Uterus (tissue), 4 donors: ENCODE measurements around the gene ATRN. TPM values are rescaled to one million over a fixed set of nuclear protein-coding genes. Genes with fewer than 3 reads are reported as not detected.

Experiments
- DNase-seq, 2 donors: peaks; one replicate each; pipeline ENCODE4 v3.0.0-alpha.2; 2019 to 2020
- H3K27ac ChIP-seq, 2 donors: fragments of 200-600 bp; sonication (generic); 1 replicate in 1 of 2; 2 replicates in 1 of 2; pipeline ENCODE4 v1.5.1; 2016 to 2018
- H3K27me3 ChIP-seq, 2 donors: fragments of 200-600 bp; sonication (generic); one replicate each; pipeline ENCODE4 v1.5.1; 2018 to 2019; ENCODE audit warnings: control low read depth in 1 of 2
- H3K36me3 ChIP-seq, 2 donors: fragments of 200-600 bp; sonication (generic); one replicate each; pipeline ENCODE4 v1.5.1; 2019; ENCODE audit warnings: control low read depth in 1 of 2
- H3K4me1 ChIP-seq, 2 donors: fragments of 200-600 bp; sonication (generic); one replicate each; pipeline ENCODE4 v1.5.1; 2018 to 2019; ENCODE audit warnings: control low read depth in 1 of 2
- H3K4me3 ChIP-seq, 2 donors: fragments of 200-600 bp; sonication (generic); 1 replicate in 1 of 2; 2 replicates in 1 of 2; pipeline ENCODE4 v1.5.1; 2018 to 2019; ENCODE audit warnings: mild to moderate bottlenecking in 1 of 2
- H3K9me3 ChIP-seq, 2 donors: fragments of 200-600 bp; sonication (generic); one replicate each; pipeline ENCODE4 v1.5.1; 2019; ENCODE audit warnings: control low read depth in 1 of 2
- POLR2A ChIP-seq, 2 donors: fragments of 450-650 bp; IDR thresholded peaks; one replicate each; pipeline ENCODE4 v1.6.1; 2016; ENCODE audit warnings: antibody characterized with exemption in 2 of 2, mild to moderate bottlenecking in 1 of 2, moderate library complexity in 1 of 2
- intact Hi-C: fragments of 100-400 bp; cut with DNase I; formaldehyde crosslinking; loops from one replicate; pipeline ENCODE4 v1.15.1; 2023; ENCODE audit warnings: low total_unique reads
- total RNA-seq, 4 donors: library from RNA; depleted of rRNA in 3 of 4; stranded (reverse); fragments of >200 nt in 3 of 4; gene quantifications; one replicate each; pipeline versions ENCODE4 v1.1.0 to v1.2.4, GENCODE V29; 2014 to 2023
- TF ChIP-seq, protein P1 (sequence below), 4 experiments: fragments of 200-600 bp in 2 of 4; fragments of 450-650 bp in 2 of 4; sonication (generic) in 2 of 4; IDR thresholded peaks; one replicate each; pipeline ENCODE4 v1.5.1; 2016 to 2019; ENCODE audit warnings: antibody characterized with exemption in 4 of 4, mild to moderate bottlenecking in 2 of 4, moderate library complexity in 1 of 4
- donor health status: DM: yes; HTN: yes; CAD: no.

ATRN gene
- total RNA-seq, 4 donors from 2014 or later: 7.4 to 76.7 (median 21.2) TPM

DNA sequence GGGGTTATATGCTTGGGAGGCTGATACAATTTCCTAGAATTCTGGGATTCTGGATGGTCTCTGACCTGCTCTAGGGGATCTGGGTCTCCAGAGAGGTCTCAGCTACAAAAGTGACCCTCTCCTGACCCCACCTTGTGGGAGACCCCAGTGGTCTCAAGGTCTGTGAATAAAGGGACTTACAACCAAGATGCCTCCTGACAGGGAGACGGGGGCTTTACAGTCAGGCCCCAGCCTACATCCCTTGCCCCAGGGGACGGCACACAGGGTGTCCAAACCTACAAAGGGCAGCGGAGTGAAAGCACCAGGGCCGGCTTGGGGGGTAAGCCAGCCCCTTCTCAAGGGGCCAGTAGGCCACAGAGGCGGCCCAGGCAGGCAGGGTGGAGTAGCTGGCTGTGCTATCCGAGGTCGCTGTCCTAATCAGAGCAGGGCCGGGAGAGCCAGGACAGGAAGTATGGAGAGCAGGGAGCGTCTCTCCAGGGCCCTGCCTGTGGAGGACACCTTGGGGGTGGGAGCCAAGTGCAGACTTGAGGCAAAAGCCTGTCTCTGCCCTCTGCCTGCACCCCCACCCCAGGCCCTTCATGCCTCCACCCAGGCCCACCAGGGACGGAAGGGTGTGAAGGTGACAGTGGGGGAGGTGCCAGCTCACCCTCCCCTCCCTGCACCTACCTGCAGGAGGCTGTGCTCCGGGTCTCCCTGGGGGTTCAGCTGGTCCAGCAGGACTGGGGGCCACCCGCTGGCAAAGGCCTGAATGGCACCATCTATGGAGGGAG, 188.9 kb downstream of the ATRN start:
- intact Hi-C loops: no loop called here
- H3K4me1 ChIP-seq: peaks cover 0 to 7% of the 10 kb centered on the region in 2 donors
- peaks cover 5 to 15% of the 10 kb centered on the region in 2 donors for H3K27me3 ChIP-seq
- no peak overlapping the region for H3K4me3 ChIP-seq
- no peaks in the 10 kb centered on the region for H3K9me3 ChIP-seq
- no peak for TF ChIP-seq POLR2A (IDR thresholded peaks at IDR 0.05)
- TF ChIP-seq, protein P1, sequence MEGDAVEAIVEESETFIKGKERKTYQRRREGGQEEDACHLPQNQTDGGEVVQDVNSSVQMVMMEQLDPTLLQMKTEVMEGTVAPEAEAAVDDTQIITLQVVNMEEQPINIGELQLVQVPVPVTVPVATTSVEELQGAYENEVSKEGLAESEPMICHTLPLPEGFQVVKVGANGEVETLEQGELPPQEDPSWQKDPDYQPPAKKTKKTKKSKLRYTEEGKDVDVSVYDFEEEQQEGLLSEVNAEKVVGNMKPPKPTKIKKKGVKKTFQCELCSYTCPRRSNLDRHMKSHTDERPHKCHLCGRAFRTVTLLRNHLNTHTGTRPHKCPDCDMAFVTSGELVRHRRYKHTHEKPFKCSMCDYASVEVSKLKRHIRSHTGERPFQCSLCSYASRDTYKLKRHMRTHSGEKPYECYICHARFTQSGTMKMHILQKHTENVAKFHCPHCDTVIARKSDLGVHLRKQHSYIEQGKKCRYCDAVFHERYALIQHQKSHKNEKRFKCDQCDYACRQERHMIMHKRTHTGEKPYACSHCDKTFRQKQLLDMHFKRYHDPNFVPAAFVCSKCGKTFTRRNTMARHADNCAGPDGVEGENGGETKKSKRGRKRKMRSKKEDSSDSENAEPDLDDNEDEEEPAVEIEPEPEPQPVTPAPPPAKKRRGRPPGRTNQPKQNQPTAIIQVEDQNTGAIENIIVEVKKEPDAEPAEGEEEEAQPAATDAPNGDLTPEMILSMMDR (IDR thresholded peaks at IDR 0.05): no peak
- H3K36me3 ChIP-seq: no peaks in the 10 kb centered on the region
- no peak for DNase-seq
- H3K27ac ChIP-seq: no peak overlapping the region

DNA sequence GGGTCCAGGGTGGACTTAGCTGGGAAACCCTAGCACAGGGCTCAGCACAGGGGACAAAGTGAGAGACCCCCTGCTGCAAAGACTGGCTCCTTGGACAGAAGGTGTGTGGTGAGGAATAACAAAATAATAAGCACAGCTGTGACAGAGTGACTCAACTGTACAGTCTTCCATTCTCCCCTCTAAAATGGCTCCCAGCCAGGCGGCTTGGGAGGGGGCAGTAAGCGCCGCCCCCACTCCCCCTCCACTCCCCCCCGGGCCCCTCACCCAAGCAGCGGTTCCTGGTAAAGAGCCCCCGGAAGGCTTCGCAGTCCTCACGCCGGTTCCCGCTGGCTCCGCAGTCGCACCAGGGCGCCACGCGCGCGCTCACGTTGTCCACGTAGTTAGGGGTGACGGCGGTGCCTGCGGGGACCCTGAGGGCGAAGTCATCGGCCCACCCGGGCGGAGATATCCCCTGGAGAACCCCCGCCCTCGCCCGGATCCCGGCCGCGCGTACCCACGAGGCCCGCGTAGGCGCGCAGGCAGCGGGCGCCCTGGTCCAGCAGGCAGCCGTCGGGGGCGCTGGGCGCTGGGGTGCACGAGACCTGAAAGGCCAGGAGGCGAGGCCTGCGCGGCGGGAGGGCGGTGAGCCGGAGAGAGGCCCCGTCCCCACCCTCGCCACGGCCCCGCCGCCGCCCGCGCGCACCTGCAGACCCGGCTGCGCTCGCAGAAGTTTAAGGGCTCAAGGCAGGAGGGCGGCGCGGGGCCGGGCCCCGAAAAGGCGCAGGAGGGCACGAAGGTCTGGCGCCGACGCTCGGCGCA, 189.6 kb downstream of the ATRN start:
- DNase-seq: no peak
- H3K36me3 ChIP-seq: no peaks in the 10 kb centered on the region
- peaks cover 5 to 15% of the 10 kb centered on the region in 2 donors for H3K27me3 ChIP-seq

DNA sequence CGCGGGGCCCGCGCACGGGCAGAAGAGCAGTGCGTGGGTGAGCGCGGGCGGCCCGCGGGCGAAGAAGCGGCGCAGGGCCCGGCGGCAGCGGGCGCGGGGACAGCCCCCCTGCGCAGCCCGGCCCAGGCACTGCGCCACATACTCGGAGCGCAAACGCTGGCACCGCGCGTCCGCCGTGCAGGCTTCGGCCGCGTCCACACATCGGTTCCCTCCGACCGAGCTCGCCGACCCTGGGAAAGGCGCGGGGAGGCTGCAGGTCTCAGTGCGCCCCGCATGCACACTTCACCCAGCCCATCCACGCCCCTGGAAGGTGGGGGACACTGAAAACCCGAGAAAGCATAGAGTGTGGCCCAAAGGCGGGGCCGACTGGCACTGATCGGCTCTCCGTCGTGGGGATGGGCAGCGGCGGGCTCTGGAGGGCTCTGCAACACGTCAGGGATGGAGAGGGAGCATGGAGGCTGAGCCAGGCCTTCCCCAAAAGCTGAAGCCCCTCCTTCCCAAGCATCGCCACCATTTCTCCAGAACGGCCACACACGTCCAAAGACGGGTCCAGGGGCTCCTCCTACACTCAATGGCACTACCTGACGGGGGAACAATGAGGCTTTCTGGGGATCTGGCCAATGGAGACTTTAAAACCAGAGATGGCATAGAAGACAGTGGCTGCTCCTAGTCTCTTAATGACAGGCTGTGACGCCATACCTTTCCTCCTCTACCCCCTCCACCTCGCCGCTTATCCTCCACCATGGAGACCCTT, 190.4 kb downstream of the ATRN start:
- peaks cover 5 to 15% of the 10 kb centered on the region in 2 donors for H3K27me3 ChIP-seq
- H3K4me3 ChIP-seq: no peak overlapping the region
- no peak overlapping the region for H3K27ac ChIP-seq
- H3K4me1 ChIP-seq: peaks cover 2 to 7% of the 10 kb centered on the region in 2 donors
- no peaks in the 10 kb centered on the region for H3K9me3 ChIP-seq
- TF ChIP-seq, protein P1 (IDR thresholded peaks at IDR 0.05): no peak
- TF ChIP-seq POLR2A (IDR thresholded peaks at IDR 0.05): no peak
- intact Hi-C loops: no loop called here
- H3K36me3 ChIP-seq: no peaks in the 10 kb centered on the region
- no peak for DNase-seq

More for the DNA sequence above, 189.6 kb downstream of the ATRN start:
- Histone ChIP-seq H3K4me3 (no peak overlapping the region), H3K4me1 (peaks cover 0 to 7% of the 10 kb centered on the region in 2 donors), H3K9me3 (no peaks in the 10 kb centered on the region), H3K27ac (no peak overlapping the region)
- intact Hi-C loops: no loop called here
- TF ChIP-seq, protein P1 (IDR thresholded peaks at IDR 0.05): no peak
- no peak for TF ChIP-seq POLR2A (IDR thresholded peaks at IDR 0.05)

DNA sequence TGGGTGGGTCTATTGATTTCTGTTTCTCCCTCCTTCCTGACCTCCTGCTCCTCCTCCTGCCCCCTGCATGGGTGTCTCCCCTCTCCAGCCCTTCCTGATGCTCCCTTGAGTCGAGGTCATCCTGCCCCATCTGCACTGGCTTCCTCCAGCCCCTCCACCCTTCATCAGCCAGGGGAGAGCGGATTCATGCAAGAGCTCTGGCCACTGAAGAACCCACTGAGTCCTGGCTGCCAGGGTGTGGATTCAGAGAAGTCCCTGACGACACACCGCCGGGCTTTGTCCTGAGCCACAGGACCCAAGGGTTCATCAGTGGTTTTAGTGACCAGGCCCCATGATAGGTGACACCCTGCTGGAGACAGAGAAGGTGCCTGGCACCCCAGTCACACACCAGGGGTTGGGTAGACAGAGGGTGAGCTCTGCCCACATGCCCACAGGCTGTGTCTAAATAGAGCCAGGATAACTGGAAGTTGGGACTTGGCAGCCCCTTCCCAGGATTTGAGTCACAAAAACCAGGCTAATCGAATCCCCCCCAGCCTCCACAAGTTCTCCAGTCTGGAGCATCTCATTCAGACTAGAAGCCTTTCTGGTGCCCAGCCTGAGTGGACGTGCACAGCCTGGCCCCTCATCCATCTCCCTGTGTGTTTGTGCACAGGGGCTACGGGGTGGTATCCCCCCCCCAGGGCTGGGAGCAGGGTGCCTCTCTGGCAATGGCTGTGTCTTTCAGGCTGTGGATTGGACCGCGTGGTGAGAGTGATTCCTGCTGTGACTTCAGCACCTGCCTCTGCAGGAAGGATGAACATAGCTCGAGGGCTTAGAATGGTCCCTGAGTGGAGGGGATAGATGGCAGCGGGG, 191.2 kb downstream of the ATRN start:
- peaks cover 2 to 7% of the 10 kb centered on the region in 2 donors for H3K4me1 ChIP-seq
- H3K36me3 ChIP-seq: no peaks in the 10 kb centered on the region

More for the DNA sequence above, 191.2 kb downstream of the ATRN start:
- no peak overlapping the region for H3K27ac ChIP-seq
- DNase-seq: no peak
- intact Hi-C loops: no loop called here
- TF ChIP-seq, protein P1 (IDR thresholded peaks at IDR 0.05): no peak
- TF ChIP-seq POLR2A (IDR thresholded peaks at IDR 0.05): no peak
- H3K9me3 ChIP-seq: no peaks in the 10 kb centered on the region
- no peak overlapping the region for H3K4me3 ChIP-seq
- peaks cover 5 to 15% of the 10 kb centered on the region in 2 donors for H3K27me3 ChIP-seq
